Hepatocyte (in vitro differentiated cells): Measurements from ENCODE around the gene NPAS2.

Source experiments
- CTCF ChIP-seq: fragments of 200-600 bp; sonication (generic); IDR thresholded peaks from 2 replicates; pipeline ENCODE4 v1.5.1; 2016; ENCODE audit warnings: antibody characterized with exemption, mild to moderate bottlenecking; ENCODE audit not compliant: poor library complexity
- EZH2 ChIP-seq: fragments of 200-600 bp; sonication (generic); IDR thresholded peaks from 2 replicates; pipeline ENCODE4 v1.6.1; 2016; ENCODE audit warnings: antibody characterized with exemption, mild to moderate bottlenecking, borderline replicate concordance

GRCh38 chr2:101026253-101026701 lies 206.3 kb downstream of the NPAS2 start:
- TF ChIP-seq CTCF = no peak
- no peak for TF ChIP-seq EZH2
